ENCODE results near the gene SUN1. TPM values are rescaled to one million over a fixed set of nuclear protein-coding genes. Genes with fewer than 3 reads are reported as not detected.

Gene SUN1
- total RNA-seq, 2 experiments from 2014 or later = 71.3 to 74.6 TPM

DNA sequence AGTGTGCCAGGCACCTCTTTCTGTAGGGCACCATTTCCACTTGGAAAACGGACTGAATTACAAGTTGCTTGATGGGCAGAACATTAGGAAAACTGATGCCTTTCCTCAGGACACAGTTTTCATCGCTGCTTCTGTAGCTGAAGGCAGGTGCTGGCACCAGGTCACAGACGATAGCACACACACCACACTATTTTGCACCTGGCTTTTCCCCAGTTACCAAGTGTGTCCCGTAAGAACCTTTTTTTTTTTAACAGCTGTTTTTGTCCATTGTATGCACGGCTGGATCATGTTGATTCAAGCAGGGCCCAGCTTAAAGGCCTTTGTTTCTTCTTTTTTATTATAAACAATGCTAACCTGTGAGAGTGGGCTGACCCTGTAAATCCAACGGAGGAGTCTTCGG is 42.8 kb downstream of the SUN1 start:
- DNase-seq (no peak), ATAC-seq (no peak)
- H3K27ac Mint-ChIP-seq = peak overlapping the region; percentile 47
- peaks cover 28% of the 10 kb centered on the region for H3K36me3 Mint-ChIP-seq (ENCODE audit: low read depth)
- H3K4me3 Mint-ChIP-seq = no peak overlapping the region
- peaks cover 31% of the 10 kb centered on the region for H3K4me1 Mint-ChIP-seq
- intact Hi-C loops (cut with DNase I, micrococcal nuclease) = loop anchor here in 1 of 2 experiments (5.0 to 10.0 kb wide), 4 partner anchors 152 to 660 kb away; partner anchors contain the start of genes GPR146, MAFK and MICALL2
- ChIA-PET POLR2A (interaction anchor here (1.2 kb wide), 1 partner anchor 43 kb away, joined by 3 read pairs; no protein-coding TSS in a partner anchor), CTCF (interaction anchor here (0.7 to 2.1 kb wide), 5 partner anchors 23 to 554 kb away, joined by 3 to 10 read pairs (median 5); no protein-coding TSS in a partner anchor)
- no peaks in the 10 kb centered on the region for H3K27me3 Mint-ChIP-seq
- no peaks in the 10 kb centered on the region for H3K9me3 Mint-ChIP-seq (ENCODE audit: low read depth)

DNA sequence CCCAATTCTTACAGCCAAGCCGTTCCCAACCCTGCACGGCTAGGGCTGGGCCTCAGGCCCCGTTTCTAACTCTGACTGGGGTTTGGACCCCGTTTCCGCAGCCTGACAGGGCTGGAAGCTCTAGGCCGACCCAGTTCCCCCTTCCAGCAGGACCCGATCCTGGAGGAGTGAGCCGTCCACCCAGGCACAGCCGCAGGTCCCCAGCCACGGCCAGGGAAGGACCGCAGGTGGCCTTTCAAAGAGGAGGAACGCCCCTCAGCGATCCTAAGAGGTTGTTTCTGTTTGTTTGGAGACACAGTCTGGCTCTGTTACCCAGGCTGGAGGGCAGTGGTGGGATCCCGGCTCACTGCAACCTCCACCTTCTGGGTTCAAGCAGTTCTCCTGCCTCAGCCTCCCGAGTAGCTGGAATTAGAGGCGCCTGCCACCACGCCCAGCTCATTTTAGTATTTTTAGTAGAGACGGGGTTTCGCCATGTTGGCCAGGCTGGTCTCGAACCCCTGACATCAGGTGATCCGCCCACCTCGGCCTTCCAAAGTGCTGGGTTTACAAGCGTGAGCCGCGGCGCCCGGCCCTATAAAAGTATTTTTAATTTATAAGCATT is 43.3 kb downstream of the SUN1 start:
- Mint-ChIP-seq H3K36me3 (ENCODE audit: low read depth) (peaks cover 25% of the 10 kb centered on the region), H3K27ac (no peak overlapping the region), H3K4me1 (peaks cover 29% of the 10 kb centered on the region), H3K4me3 (no peak overlapping the region), H3K27me3 (no peaks in the 10 kb centered on the region), H3K9me3 (ENCODE audit: low read depth) (no peaks in the 10 kb centered on the region)
- intact Hi-C loops (cut with DNase I, micrococcal nuclease) = loop anchor here (1.0 to 10.0 kb wide), 17 partner anchors 26 to 726 kb away; partner anchors contain the start of genes ADAP1 (in 1 of the 2), COX19 (in 1 of the 2), DNAAF5 (in 1 of the 2) and GPR146 (in 1 of the 2)
- ATAC-seq (no peak), DNase-seq (peak; percentile 27)
- POLR2A ChIA-PET = interaction anchor here (1.2 kb wide), 1 partner anchor 44 kb away, joined by 3 read pairs; no protein-coding TSS in a partner anchor
- CTCF ChIA-PET = interaction anchor here (0.7 to 2.1 kb wide), 6 partner anchors 24 to 564 kb away, joined by 3 to 10 read pairs (median 4); no protein-coding TSS in a partner anchor

DNA sequence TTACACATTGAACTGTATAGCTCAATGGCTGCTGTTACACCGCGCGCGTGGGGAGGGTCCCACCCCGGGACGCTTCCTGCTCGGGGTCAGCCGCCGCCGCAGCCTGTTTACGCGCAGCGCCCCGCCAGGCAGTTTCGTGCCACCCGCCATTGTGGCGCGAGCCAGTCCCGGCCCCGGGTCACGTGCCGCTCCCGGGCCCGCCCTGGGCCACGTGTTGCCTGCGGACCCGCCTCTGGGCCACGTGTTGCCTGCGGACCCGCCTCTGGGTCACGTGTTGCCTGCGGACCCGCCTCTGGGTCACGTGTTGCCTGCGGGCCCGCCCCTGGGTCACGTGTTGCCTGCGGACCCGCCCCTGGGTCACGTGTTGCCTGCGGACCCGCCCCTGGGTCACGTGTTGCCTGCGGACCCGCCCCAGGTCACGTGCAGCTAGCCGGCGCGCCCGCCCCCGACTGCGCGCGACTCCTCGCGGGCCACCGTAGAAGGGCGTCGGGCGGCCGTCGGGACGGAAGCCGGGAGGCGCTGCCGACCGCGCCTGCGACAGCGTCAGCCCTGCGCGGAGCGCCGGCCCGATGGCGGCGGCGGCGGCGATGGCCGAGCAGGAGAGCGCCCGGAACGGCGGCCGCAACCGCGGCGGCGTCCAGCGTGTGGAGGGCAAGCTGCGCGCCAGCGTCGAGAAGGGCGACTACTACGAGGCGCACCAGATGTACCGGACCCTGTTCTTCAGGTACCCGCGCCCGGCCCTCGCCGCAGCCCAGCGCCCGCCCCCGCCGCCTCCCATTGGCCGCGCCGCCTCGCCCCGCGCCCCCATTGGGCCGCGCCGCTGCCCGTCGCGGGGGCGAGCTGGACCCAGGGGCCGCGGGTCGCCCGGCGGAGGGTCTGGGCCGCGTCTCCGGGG is 44.0 kb downstream of the SUN1 start, which contains the start of gene GET4:
Gene GET4, plus strand, starts transcription at position 478 of the 895 bp plus-strand sequence. Its CDS starts 92 bp downstream, at position 570.
- H3K4me3 Mint-ChIP-seq = peak within 1 kb of the TSS; percentile 92

DNA sequence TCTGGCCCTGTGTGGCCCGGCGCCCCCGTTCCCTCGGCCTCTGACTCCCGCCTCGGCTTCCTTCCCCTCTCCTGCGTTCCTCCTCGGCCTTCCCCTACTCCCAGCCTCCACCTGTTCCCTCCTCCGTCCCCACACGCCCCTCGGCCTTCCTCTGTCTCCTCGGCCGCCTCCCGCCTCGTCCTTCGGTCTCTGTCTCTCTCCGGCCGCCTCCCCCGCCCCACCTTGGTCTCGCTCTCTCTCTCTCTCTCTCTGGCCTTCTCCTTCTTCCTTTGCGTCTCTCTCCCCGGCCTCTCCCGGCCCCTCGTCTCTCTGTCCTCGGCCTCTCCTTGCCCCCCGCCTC is 44.7 kb downstream of the SUN1 start:
- Mint-ChIP-seq H3K9me3 (ENCODE audit: low read depth) (no peaks in the 10 kb centered on the region), H3K4me1 (peaks cover 28% of the 10 kb centered on the region), H3K27ac (peak overlapping the region; percentile 87), H3K36me3 (ENCODE audit: low read depth) (peaks cover 21% of the 10 kb centered on the region), H3K27me3 (no peaks in the 10 kb centered on the region), H3K4me3 (peak overlapping the region; percentile 92)
- POLR2A ChIA-PET = no interaction called here
- ATAC-seq = peak; percentile 5
- CTCF ChIA-PET = no interaction called here
- intact Hi-C loops (cut with DNase I, micrococcal nuclease) = loop anchor here (1.0 to 10.0 kb wide), 17 partner anchors 24 to 728 kb away; partner anchors contain the start of genes ADAP1 (in 1 of the 2), COX19 (in 1 of the 2), DNAAF5 (in 1 of the 2) and GPR146 (in 1 of the 2)
- DNase-seq = no peak

More for the DNA sequence above, 44.0 kb downstream of the SUN1 start, which contains the start of gene GET4:
- CTCF ChIA-PET = interaction anchor here (0.7 to 2.1 kb wide), 4 partner anchors 59 to 564 kb away, joined by 3 to 10 read pairs (median 4); no protein-coding TSS in a partner anchor
- H3K4me1 Mint-ChIP-seq = peaks cover 27% of the 10 kb centered on the region
- H3K36me3 Mint-ChIP-seq (ENCODE audit: low read depth) = peaks cover 25% of the 10 kb centered on the region
- H3K27ac Mint-ChIP-seq = peak within 1 kb of the TSS; percentile 87
- ATAC-seq (peak; percentile 79), DNase-seq (peak; percentile 96)
- H3K9me3 Mint-ChIP-seq (ENCODE audit: low read depth) = no peaks in the 10 kb centered on the region
- no peaks in the 10 kb centered on the region for H3K27me3 Mint-ChIP-seq
- POLR2A ChIA-PET = interaction anchor here (1.2 kb wide), 1 partner anchor 45 kb away, joined by 3 read pairs; no protein-coding TSS in a partner anchor
- intact Hi-C loops (cut with DNase I, micrococcal nuclease) = loop anchor here (1.0 to 10.0 kb wide), 17 partner anchors 25 to 727 kb away; partner anchors contain the start of genes ADAP1 (in 1 of the 2), COX19 (in 1 of the 2), DNAAF5 (in 1 of the 2) and GPR146 (in 1 of the 2)

DNA sequence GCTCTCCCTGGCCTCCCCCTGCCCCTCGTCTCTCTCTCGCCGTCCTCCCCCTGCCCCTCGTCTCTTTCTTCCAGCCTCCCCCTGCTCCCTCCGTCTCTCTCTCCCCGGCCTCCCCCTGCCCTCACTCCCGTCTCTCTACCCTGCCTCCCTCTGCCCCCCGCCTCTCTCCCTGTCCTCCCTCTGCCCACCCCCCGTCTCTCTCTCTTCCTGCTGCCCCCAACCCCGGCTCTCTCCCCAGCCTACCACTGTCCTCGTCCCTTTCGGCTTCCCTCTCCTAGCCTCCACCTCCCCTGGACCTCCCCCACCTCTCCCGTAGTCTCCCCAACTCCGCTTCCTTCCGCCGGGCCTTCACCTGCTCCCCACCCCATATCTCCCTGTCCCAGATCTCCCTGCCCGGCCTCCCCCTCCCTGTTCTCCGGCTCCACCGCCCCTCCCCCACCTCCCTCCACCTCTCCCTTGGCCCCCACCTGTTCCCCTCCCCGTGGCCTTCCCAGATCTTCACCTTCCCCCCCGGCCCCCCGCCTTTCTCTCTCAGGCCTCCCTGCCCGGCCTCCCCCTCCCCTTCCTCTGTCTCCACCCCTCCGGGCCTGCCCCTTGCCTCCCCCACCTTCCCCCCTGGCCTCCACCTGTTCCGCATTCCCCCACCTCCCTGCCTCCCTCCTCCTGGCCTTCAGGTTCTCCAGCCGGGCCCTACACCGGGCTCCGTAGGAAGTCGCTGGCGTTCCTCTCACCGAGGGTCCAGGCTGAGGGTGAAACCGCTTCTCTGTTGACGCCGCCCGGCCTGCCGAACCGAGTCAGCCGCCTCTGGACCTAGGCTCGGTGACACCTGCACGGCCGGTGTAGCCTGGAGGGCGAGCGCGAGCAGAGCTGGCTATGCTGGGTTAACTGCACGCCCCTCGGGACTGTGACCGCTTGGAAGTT is 45.3 kb downstream of the SUN1 start:
- intact Hi-C loops (cut with DNase I, micrococcal nuclease) = loop anchor here in 1 of 2 experiments (5.0 to 10.0 kb wide), 4 partner anchors 150 to 657 kb away; partner anchors contain the start of genes GPR146, MAFK and MICALL2
- ATAC-seq = no peak
- no peaks in the 10 kb centered on the region for H3K9me3 Mint-ChIP-seq (ENCODE audit: low read depth)
- H3K27me3 Mint-ChIP-seq = no peaks in the 10 kb centered on the region
- peak; percentile 46 for DNase-seq
- POLR2A ChIA-PET = no interaction called here
- peaks cover 30% of the 10 kb centered on the region for H3K4me1 Mint-ChIP-seq
- H3K27ac Mint-ChIP-seq = peak overlapping the region; percentile 87
- CTCF ChIA-PET = no interaction called here
- peaks cover 15% of the 10 kb centered on the region for H3K36me3 Mint-ChIP-seq (ENCODE audit: low read depth)
- peak overlapping the region; percentile 92 for H3K4me3 Mint-ChIP-seq

DNA sequence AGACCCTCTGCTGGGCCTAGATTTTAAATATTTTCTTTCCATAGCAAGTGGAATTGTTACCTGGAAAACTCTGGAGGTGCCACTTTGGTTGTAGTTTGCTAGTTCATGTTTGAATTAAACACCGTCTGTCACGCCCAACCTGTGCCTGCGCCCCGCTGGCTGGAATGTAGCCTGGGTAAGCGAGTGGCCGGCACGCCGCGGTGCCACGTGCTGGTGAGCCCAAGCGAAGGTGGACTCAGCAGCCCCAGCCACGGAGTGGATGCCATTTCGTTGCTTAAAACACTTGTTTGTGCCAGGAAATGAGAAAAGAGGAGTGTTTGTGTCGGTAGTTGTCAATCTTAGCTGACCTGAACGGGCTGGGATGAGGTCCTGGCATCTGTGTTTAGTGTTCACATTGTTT is 46.8 kb downstream of the SUN1 start:
- POLR2A ChIA-PET = interaction anchor here (0.6 kb wide), 1 partner anchor 610 kb away, joined by 3 read pairs; no protein-coding TSS in a partner anchor
- Mint-ChIP-seq H3K36me3 (ENCODE audit: low read depth) (peaks cover 5% of the 10 kb centered on the region), H3K9me3 (ENCODE audit: low read depth) (no peaks in the 10 kb centered on the region), H3K27me3 (no peaks in the 10 kb centered on the region), H3K4me3 (peak overlapping the region; percentile 39), H3K4me1 (peaks cover 18% of the 10 kb centered on the region), H3K27ac (no peak overlapping the region)
- DNase-seq (no peak), ATAC-seq (no peak)
- intact Hi-C loops (cut with DNase I, micrococcal nuclease) = loop anchor here in 1 of 2 experiments (5.0 to 10.0 kb wide), 4 partner anchors 148 to 656 kb away; partner anchors contain the start of genes GPR146, MAFK and MICALL2
- CTCF ChIA-PET = interaction anchor here (1.0 kb wide), 1 partner anchor 15 kb away, joined by 3 read pairs; no protein-coding TSS in a partner anchor

DNA sequence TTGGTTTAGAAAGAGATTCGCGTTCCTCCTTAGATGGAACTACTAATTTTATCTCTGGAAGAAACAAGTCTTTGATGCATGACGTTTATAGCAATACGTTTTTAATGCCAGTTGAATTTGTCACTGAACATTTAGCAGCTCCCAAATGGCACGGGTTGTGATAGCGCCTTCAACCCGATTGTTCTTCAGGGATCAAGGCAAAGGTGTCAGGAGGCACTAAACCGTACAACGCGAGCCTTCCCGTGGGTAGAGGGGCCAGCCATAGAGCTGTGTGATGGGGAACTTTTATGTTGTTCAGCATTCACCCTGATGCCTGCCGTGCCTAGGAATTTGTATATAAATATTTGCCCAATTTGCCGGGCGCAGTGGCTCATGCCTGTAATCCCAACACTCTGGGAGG is 47.4 kb downstream of the SUN1 start:
- DNase-seq (no peak), ATAC-seq (no peak)
- ChIA-PET CTCF (interaction anchor here (1.0 kb wide), 1 partner anchor 16 kb away, joined by 3 read pairs; no protein-coding TSS in a partner anchor), POLR2A (no interaction called here)
- no peak overlapping the region for H3K4me3 Mint-ChIP-seq
- intact Hi-C loops (cut with DNase I, micrococcal nuclease) = loop anchor here in 1 of 2 experiments (5.0 to 10.0 kb wide), 4 partner anchors 148 to 655 kb away; partner anchors contain the start of genes GPR146, MAFK and MICALL2
- H3K9me3 Mint-ChIP-seq (ENCODE audit: low read depth) = no peaks in the 10 kb centered on the region
- peaks cover 5% of the 10 kb centered on the region for H3K36me3 Mint-ChIP-seq (ENCODE audit: low read depth)
- H3K27ac Mint-ChIP-seq = no peak overlapping the region
- no peaks in the 10 kb centered on the region for H3K27me3 Mint-ChIP-seq
- H3K4me1 Mint-ChIP-seq = peaks cover 18% of the 10 kb centered on the region

DNA sequence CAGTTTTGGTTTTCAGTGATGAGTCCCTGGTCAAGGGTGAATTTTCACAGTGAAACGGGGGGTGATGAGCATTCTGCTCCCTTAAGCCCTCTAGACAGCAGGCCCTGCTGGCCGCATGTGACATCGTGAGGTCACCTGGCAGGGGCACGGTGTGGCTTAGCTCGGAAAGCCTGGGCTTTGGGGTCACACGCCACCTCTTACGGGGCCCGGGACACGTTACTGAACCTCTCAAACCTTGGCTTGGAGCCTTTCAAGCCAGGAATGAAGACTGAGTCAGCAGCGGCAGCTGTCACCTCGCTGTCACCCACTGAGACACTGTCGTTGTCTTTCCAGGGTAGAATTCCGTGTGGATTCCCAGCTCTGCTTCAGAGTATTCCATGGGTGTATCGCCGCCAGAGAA is 48.2 kb downstream of the SUN1 start:
- ATAC-seq = no peak
- Mint-ChIP-seq H3K9me3 (ENCODE audit: low read depth) (no peaks in the 10 kb centered on the region), H3K27me3 (no peaks in the 10 kb centered on the region), H3K4me3 (no peak overlapping the region), H3K4me1 (peaks cover 16% of the 10 kb centered on the region), H3K36me3 (ENCODE audit: low read depth) (peaks cover 5% of the 10 kb centered on the region), H3K27ac (no peak overlapping the region)
- CTCF ChIA-PET = no interaction called here
- no peak for DNase-seq
- intact Hi-C loops (cut with DNase I, micrococcal nuclease) = no loop called here
- POLR2A ChIA-PET = no interaction called here

DNA sequence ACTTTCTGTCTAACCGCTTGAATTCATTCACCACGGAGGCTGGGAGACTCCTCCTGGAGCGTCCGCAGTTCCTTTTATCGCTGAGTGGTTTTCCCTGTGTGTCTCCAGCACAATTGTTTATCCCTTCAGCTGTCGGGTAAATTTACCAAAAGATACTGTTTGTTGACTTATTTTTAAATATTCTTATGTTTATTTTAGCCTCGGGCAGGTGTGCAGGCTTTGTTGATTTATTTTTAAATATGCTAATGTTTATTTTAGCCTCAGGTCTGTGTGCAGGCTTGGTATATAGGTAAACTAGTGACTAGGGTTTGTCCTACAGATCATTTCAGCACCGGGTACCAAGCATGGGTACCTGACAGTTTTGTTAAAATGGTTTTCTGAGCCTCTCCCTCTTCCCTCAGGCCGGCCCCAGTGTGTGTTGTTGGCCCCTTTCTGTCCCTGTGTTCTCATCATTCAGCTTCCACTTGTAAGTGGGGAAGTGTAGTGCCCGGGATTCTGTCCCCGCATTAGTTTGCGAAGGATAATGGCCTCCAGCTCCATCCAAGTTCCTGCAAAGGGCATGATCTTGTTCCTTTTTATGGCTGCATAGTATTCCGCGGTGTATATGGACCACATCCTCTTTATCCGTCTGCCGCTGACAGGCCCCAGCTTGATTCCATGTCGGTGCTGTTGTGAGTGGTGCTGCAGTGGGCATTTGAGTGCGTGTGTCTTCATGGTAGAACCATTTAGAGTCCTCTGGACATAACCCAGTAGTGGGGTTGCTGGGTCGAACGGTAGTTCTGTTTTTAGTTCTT is 49.4 kb downstream of the SUN1 start:
- no peak for ATAC-seq
- H3K4me3 Mint-ChIP-seq = no peak overlapping the region
- H3K27ac Mint-ChIP-seq = no peak overlapping the region
- H3K9me3 Mint-ChIP-seq (ENCODE audit: low read depth) = no peaks in the 10 kb centered on the region
- CTCF ChIA-PET = no interaction called here
- peaks cover 16% of the 10 kb centered on the region for H3K4me1 Mint-ChIP-seq
- H3K27me3 Mint-ChIP-seq = no peaks in the 10 kb centered on the region
- no peak for DNase-seq
- POLR2A ChIA-PET = no interaction called here
- peaks cover 5% of the 10 kb centered on the region for H3K36me3 Mint-ChIP-seq (ENCODE audit: low read depth)
- intact Hi-C loops (cut with DNase I, micrococcal nuclease) = no loop called here
